Measurements from ENCODE around the gene HOXA6.

The HOXA6 gene

DNA sequence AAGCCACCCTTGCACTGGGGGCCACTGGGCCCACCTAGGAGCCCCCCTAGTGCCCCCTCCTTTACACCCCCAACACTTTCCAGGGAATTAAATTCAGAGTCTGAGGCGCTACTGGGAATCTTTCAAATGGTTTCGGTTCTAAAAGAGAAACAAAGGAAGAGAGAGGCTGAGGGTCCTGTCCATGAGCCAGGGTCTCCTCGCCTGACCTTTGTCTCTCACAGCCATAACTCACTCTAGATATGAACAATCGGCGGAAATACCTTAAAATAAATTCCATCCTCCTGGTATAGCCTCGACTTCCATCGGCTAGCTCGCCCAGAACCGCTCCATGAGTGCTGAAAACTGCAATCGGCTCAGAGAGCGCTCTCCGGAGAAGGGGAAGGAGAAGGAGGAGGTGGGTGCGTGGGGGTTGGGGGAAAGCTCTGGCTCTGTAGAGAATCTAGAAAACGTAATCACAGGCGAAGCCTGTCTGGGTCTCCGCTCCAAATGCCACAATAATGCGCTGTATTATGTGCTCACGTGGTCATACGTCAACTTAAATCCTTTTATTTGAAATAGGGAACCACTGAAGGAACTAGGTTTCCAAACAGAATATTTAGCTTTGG is 29.6 kb downstream of the HOXA6 start:
- TF ChIP-seq POLR2A (IDR thresholded peaks at IDR 0.05; ENCODE audit: low read depth, low read length) (no peak), POLR2AphosphoS5 (IDR thresholded peaks at IDR 0.05; ENCODE audit: low read depth, low read length) (no peak), TAF1 (IDR thresholded peaks at IDR 0.05; ENCODE audit: borderline replicate concordance, low read depth, low read length) (no peak)
- DNase-seq (ENCODE audit: insufficient read length) = no peak
- no peak for FAIRE-seq

DNA sequence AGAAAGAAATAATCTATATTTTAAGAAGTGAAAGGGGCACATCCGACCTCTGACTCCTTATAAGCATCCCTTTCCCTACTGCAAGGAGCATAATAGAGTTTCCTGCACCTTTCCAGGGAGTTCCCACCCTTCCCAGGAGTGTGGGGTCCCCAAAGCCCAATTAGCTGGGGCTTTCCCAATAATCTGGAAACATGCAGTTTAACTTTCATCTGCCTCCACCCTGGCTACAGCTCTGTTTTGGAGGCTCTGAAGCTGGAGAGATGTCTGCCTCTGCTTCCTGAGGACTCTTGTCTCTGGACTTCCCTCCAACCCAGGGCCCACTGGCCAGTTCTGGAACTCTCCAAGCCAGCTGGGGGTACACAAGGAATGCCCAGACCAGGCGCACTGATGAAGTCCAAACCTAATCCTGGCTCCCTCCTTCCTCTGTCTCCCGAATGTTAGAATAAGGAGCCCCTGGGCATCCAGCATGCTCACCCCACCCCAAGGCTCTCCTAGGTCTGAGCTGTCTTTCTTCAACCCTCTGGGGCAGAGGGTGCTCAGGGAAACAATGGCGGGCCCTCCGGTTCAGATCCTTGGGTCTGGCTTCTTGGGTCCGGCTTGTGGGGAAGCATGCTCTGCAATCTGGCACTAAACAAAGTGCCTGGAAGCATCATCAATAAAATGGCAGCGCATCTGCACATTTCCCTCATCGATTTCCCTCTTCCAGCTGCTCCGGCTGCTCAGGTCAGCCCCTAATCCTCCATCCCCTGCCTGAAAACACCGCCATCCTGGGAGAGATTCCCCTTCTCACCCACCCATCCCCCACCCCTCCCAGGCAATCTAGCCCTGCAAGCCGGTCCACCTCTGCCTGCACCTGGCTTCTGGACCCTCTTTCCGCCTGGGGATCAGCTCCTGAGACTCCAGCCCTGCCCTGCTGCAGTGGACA is 30.4 kb downstream of the HOXA6 start:
- FAIRE-seq (no peak), DNase-seq (ENCODE audit: insufficient read length) (no peak)
- TF ChIP-seq POLR2AphosphoS5 (IDR thresholded peaks at IDR 0.05; ENCODE audit: low read depth, low read length) (no peak), TAF1 (IDR thresholded peaks at IDR 0.05; ENCODE audit: borderline replicate concordance, low read depth, low read length) (no peak), POLR2A (IDR thresholded peaks at IDR 0.05; ENCODE audit: low read depth, low read length) (no peak)

GRCh38 chr7:27116031-27116961 is 31.3 kb downstream of the HOXA6 start:
- FAIRE-seq = no peak
- TF ChIP-seq POLR2A (IDR thresholded peaks at IDR 0.05; ENCODE audit: low read depth, low read length) = no peak
- no peak for TF ChIP-seq POLR2AphosphoS5 (IDR thresholded peaks at IDR 0.05; ENCODE audit: low read depth, low read length)
- TF ChIP-seq TAF1 (IDR thresholded peaks at IDR 0.05; ENCODE audit: borderline replicate concordance, low read depth, low read length) = no peak

GRCh38 chr7:27115221-27116026 is 32.1 kb downstream of the HOXA6 start:
- FAIRE-seq (no peak), DNase-seq (ENCODE audit: insufficient read length) (no peak)
- TF ChIP-seq POLR2AphosphoS5 (IDR thresholded peaks at IDR 0.05; ENCODE audit: low read depth, low read length) (no peak), POLR2A (IDR thresholded peaks at IDR 0.05; ENCODE audit: low read depth, low read length) (no peak), TAF1 (IDR thresholded peaks at IDR 0.05; ENCODE audit: borderline replicate concordance, low read depth, low read length) (no peak)

More at GRCh38 chr7:27116031-27116961, 31.3 kb downstream of the HOXA6 start:
- no peak for DNase-seq (ENCODE audit: insufficient read length)

GRCh38 chr7:27114881-27115220 is 32.7 kb downstream of the HOXA6 start:
- TF ChIP-seq POLR2A (IDR thresholded peaks at IDR 0.05; ENCODE audit: low read depth, low read length) (no peak), TAF1 (IDR thresholded peaks at IDR 0.05; ENCODE audit: borderline replicate concordance, low read depth, low read length) (no peak), POLR2AphosphoS5 (IDR thresholded peaks at IDR 0.05; ENCODE audit: low read depth, low read length) (no peak)
- FAIRE-seq = no peak
- no peak for DNase-seq (ENCODE audit: insufficient read length)

GRCh38 chr7:27113991-27114769 is 33.4 kb downstream of the HOXA6 start:
- DNase-seq (ENCODE audit: insufficient read length) = no peak
- TF ChIP-seq POLR2A (IDR thresholded peaks at IDR 0.05; ENCODE audit: low read depth, low read length) (no peak), POLR2AphosphoS5 (IDR thresholded peaks at IDR 0.05; ENCODE audit: low read depth, low read length) (no peak), TAF1 (IDR thresholded peaks at IDR 0.05; ENCODE audit: borderline replicate concordance, low read depth, low read length) (no peak)
- FAIRE-seq = no peak

GRCh38 chr7:27112955-27113949 is 34.3 kb downstream of the HOXA6 start:
- TF ChIP-seq POLR2A (IDR thresholded peaks at IDR 0.05; ENCODE audit: low read depth, low read length) (no peak), TAF1 (IDR thresholded peaks at IDR 0.05; ENCODE audit: borderline replicate concordance, low read depth, low read length) (no peak), POLR2AphosphoS5 (IDR thresholded peaks at IDR 0.05; ENCODE audit: low read depth, low read length) (no peak)
- FAIRE-seq = no peak
- no peak for DNase-seq (ENCODE audit: insufficient read length)

- no peak for DNase-seq (ENCODE audit: insufficient read length)
- no peak for FAIRE-seq
- no peak for TF ChIP-seq POLR2AphosphoS5 (IDR thresholded peaks at IDR 0.05; ENCODE audit: low read depth, low read length)
- TF ChIP-seq POLR2A (IDR thresholded peaks at IDR 0.05; ENCODE audit: low read depth, low read length) = no peak
- no peak for TF ChIP-seq TAF1 (IDR thresholded peaks at IDR 0.05; ENCODE audit: borderline replicate concordance, low read depth, low read length)
Observed at GRCh38 chr7:27112361-27112760, 35.2 kb downstream of the HOXA6 start.

DNA sequence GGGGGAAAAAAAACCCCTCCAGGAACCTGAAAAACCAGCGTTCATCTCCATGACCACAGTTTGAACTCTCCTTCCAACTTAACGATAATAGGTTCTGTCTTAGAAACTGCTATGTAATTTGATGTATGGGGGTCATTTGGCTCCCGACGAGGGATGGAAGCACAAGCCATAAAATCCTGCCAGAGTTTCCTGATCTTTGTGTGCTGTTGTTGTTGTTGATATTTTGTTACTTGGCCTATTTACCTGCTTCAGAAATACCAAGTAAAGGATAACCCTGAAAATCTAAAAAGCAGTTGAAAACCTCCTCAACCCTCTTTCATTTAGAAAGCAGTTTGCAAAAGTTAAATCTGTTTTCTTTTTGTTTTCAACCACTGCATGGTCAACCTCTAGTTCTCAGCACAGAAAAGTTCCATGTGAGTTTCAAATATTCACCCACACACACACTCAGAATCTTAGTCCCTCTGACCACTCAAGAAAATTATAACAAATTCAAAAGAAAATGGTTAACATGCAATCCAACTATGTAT is 35.8 kb downstream of the HOXA6 start:
- no peak for TF ChIP-seq POLR2AphosphoS5 (IDR thresholded peaks at IDR 0.05; ENCODE audit: low read depth, low read length)
- DNase-seq (ENCODE audit: insufficient read length) (no peak), FAIRE-seq (no peak)

Data from GM12892 (cell line).